ENCODE data around the gene MYBPH.

MYBPH gene

DNA sequence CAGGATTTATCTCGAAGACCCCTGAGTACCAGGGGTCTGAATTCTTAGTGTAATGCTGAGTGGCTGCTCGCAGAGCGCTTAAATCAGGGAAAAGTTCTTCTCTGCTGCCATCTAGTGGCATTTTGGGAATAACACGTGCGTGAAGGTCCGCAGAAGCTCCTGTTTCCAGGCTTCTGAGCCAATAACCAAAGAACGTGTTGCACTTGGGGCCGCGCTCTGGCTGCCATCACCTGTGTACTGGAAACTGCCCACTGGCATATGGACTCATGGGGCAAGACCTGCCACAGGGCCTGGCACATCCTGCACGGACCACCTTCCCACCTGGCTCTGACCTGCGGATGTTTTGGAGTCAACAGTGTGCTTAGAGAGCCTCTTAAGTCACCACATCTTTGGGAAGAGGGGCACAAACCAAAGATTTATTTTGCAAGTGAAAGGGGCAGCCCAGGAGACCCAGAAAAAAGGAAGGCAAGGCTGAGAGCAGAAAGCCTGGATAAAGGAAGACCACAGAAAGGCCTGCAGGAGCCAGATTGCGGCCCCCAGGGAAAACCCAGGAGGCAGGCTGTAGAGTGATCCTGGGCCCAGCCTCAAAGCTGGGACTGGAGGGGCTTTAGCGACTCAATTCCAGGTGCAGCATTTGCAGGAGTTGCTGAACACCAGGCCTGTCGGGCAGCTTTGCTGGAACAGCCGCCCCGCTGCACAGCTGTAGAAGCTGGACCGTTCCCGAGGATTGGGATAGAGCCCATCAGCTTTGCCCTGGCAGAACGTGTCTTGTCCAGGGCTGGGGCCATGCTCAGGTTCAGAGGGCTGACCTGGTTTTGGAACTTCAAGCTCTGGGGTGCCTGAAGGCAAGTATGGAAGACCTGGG, 40.9 kb upstream of the MYBPH start:
- TF ChIP-seq, protein P1, sequence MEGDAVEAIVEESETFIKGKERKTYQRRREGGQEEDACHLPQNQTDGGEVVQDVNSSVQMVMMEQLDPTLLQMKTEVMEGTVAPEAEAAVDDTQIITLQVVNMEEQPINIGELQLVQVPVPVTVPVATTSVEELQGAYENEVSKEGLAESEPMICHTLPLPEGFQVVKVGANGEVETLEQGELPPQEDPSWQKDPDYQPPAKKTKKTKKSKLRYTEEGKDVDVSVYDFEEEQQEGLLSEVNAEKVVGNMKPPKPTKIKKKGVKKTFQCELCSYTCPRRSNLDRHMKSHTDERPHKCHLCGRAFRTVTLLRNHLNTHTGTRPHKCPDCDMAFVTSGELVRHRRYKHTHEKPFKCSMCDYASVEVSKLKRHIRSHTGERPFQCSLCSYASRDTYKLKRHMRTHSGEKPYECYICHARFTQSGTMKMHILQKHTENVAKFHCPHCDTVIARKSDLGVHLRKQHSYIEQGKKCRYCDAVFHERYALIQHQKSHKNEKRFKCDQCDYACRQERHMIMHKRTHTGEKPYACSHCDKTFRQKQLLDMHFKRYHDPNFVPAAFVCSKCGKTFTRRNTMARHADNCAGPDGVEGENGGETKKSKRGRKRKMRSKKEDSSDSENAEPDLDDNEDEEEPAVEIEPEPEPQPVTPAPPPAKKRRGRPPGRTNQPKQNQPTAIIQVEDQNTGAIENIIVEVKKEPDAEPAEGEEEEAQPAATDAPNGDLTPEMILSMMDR (IDR thresholded peaks at IDR 0.05; ENCODE audit: extremely low read depth, missing control alignments): peak; percentile 55
- DNase-seq (ENCODE audit: low spot score): peak; percentile 73

DNA sequence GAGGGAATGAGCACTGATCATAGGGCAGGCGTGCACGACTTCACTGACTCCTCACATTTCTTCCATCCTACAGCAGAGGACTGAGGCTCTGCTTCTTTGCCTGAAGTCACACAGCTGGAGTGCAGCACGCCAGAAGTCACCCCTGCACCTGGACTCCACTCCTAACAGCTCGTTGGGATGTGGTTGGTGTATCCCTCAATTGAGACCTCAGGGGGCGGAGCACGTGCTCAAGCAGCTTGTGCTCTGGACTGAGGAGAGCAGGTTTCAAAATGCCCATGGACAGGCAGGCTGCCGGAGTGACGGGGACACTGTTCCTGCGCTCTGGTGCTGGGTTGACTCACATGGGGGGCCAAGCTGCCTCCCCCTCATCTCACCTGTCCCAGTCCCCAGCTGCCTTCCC, 39.9 kb upstream of the MYBPH start:
- TF ChIP-seq, protein P1 (IDR thresholded peaks at IDR 0.05; ENCODE audit: extremely low read depth, missing control alignments): no peak

GRCh38 chr1:203214871-203215270, 39.2 kb upstream of the MYBPH start:
- DNase-seq (ENCODE audit: low spot score): no peak
- TF ChIP-seq, protein P1 (IDR thresholded peaks at IDR 0.05; ENCODE audit: extremely low read depth, missing control alignments): no peak

More for the DNA sequence above, 39.9 kb upstream of the MYBPH start:
- no peak for DNase-seq (ENCODE audit: low spot score)

GRCh38 chr1:203213126-203213525, 37.5 kb upstream of the MYBPH start:
- DNase-seq (ENCODE audit: low spot score): no peak
- TF ChIP-seq, protein P1 (IDR thresholded peaks at IDR 0.05; ENCODE audit: extremely low read depth, missing control alignments): no peak

DNA sequence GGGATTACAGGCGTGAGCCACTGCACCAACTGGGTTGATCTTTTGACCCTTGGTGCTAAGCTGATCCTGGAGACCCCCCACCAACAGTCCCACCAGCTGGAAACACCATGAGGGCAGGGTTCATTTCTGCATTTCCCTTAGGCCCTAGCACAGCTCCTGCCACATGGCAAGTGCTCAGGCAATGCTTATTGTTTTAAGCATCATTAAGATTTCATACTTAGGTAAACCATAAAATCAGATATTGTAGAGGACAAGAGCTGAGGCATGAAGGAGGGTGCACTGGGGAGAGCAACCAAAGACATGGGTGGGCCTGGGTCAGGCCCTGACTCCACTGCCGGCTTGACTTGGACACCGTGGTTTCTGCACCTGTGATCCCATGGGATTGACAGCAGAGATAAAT, 36.2 kb upstream of the MYBPH start:
- TF ChIP-seq, protein P1 (IDR thresholded peaks at IDR 0.05; ENCODE audit: extremely low read depth, missing control alignments): no peak

DNA sequence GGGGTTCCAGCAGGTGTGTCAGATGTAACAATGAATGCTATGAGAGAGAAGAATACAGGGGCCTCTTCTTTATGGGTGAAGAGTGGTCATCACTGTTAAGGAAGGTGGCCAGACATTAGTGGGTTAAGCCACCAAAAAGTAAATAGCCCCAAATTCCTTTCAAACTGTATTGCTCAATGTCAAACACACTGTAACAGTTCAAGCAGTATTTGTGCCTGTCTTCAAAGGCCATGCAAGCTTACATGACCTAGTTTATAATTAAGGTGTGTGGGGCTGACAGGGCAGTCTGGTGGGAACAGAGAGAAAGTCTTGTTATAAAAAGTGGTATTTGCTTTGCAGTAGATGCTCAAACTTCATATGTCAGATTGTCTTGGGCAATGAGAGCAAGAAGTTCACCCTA, 35.4 kb upstream of the MYBPH start:
- TF ChIP-seq, protein P1 (IDR thresholded peaks at IDR 0.05; ENCODE audit: extremely low read depth, missing control alignments): no peak

More for the DNA sequence above, 36.2 kb upstream of the MYBPH start:
- no peak for DNase-seq (ENCODE audit: low spot score)

GRCh38 chr1:203210350-203210749, 34.7 kb upstream of the MYBPH start:
- TF ChIP-seq, protein P1 (IDR thresholded peaks at IDR 0.05; ENCODE audit: extremely low read depth, missing control alignments): no peak
- no peak for DNase-seq (ENCODE audit: low spot score)

More for the DNA sequence above, 35.4 kb upstream of the MYBPH start:
- DNase-seq (ENCODE audit: low spot score): no peak
